HG02885 (cell line): ENCODE measurements around the gene SMARCAL1.

Experiments
- ATAC-seq: cut with Tn5 transposase; IDR thresholded peaks from one replicate; pipeline ENCODE4 v1.9.1; 2021; ENCODE audit warnings: mild to moderate bottlenecking; ENCODE audit not compliant: unreplicated experiment, poor library complexity

SMARCAL1 gene

GRCh38 chr2:216520112-216520511 is 107.8 kb downstream of the SMARCAL1 start:
- no peak for ATAC-seq

- no peak for ATAC-seq
These were observed 110.7 kb downstream of the SMARCAL1 start for GRCh38 chr2:216522892-216523502.

DNA sequence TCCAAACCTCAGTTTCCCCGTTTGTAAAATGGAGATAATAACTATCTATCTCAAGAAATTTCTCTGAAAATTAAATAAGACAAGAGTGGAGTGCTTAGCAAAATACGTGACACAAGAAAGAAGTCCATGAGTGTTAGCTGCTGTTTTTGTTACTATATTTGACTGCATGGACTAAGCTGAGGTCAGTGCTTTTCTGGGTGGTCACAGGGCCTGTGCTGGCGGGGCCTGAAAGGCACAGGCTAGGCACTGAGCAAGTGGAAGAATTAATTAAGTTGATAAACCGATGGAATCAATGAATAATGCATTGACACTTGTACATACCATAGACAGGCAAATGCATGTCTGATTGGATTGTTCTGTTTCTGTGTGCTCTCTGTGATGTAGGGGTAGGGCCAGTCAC is 113.7 kb downstream of the SMARCAL1 start:
- ATAC-seq = no peak

DNA sequence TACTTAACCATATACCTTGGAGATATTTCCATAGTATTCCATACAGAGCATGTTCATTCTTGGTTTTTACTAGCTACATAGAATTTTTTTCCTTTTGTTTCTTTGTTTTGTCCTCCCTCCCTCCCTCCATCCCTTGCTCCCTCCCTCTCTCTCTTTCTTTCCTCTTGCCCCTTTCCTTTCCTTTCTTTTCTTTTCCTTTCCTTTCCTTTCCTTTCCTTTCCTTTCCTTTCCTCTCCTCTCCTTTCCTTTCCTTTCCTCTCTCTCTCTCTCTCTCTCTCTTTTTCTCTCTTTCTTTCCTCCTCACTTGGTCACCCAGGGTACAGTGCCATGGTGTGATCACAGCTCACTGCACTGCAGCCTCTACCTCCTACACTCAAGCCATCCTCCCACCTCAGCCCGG is 114.7 kb downstream of the SMARCAL1 start:
- no peak for ATAC-seq

DNA sequence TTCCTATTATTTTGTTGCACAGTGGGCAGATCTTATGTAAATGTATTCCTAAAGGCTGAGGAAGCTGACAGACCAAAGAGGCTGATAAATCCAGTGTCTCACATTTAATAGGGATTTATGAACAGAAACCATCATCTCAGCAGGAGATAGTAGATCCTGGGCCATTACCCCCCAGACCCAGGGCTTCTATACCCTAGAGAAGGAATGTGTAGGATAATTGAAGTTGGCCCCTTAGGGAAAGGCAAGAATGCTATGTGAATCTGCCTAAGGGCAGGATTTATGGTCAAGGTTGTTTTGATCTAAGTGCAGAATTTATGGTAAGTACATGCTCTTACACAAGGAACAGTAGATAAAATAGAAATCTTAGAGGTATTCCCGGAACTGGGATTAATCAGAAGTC is 115.3 kb downstream of the SMARCAL1 start:
- ATAC-seq = no peak

DNA sequence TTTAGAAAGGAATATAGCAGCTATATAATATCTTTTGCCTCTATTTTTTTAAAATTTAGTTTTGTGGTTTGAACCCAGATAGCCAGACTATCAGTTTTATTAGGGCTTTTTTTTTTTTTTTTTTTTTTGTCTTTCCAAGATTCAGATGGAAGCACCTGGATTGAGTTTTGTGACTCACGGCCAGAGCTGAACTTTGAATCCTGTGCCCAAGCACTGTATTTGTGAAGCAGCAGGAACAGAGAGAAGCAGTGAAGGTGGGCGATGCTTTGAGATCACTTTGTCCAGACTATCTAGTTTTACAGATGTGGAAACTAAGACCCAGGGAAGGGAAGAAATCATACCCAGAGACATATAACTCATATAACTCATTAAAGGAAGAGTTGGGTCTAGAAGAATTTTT is 120.3 kb downstream of the SMARCAL1 start:
- ATAC-seq = no peak
